HG03108 (cell line): ENCODE measurements around the gene CCDC137.

Experiments
- ATAC-seq: cut with Tn5 transposase; IDR thresholded peaks from one replicate; pipeline ENCODE4 v1.9.1; 2021; ENCODE audit warnings: moderate library complexity; ENCODE audit not compliant: unreplicated experiment

Gene CCDC137

GRCh38 chr17:81714412-81715106, 48.0 kb downstream of the CCDC137 start:
- ATAC-seq = no peak

GRCh38 chr17:81715107-81715871, 48.8 kb downstream of the CCDC137 start:
- no peak for ATAC-seq

GRCh38 chr17:81715872-81716673, 49.5 kb downstream of the CCDC137 start:
- ATAC-seq = no peak

DNA sequence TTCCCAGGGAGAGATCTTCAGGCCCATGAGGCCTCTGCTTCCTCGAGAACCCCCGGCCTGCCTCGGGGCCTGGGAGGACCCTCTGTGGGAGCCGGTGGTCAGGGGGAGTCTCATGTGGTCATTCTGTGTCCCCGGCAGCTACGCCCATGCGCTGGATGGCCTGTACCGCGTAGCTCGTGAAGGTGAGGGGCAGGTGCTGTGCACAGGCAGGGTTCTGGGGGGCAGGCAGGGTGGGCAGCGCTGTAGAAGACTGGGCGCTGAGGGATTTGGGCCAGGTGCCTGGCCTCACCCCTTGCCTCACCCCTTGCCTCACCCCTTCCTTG, 50.1 kb downstream of the CCDC137 start:
- no peak for ATAC-seq

- no peak for ATAC-seq
These were observed 50.7 kb downstream of the CCDC137 start for GRCh38 chr17:81717049-81717765.

DNA sequence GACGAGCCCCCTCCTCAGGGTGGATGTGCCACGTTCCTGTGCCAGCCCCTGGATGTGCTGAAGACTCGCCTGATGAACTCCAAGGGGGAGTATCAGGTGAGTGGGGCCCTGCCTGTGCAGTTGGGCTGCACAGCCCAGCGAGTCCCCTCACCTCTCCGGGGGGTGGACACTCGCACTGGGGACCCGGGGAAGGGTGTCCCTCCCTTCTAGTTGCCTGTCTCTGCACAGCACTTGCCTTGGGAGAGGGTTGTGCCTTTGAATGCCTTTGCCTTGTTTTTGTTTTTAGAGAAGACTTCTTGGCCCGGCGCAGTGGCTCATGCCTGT, 51.2 kb downstream of the CCDC137 start:
- ATAC-seq = no peak

- no peak for ATAC-seq
These were observed 53.1 kb downstream of the CCDC137 start for GRCh38 chr17:81719410-81720266.

- ATAC-seq = no peak
These were observed 53.9 kb downstream of the CCDC137 start for GRCh38 chr17:81720267-81721071.

DNA sequence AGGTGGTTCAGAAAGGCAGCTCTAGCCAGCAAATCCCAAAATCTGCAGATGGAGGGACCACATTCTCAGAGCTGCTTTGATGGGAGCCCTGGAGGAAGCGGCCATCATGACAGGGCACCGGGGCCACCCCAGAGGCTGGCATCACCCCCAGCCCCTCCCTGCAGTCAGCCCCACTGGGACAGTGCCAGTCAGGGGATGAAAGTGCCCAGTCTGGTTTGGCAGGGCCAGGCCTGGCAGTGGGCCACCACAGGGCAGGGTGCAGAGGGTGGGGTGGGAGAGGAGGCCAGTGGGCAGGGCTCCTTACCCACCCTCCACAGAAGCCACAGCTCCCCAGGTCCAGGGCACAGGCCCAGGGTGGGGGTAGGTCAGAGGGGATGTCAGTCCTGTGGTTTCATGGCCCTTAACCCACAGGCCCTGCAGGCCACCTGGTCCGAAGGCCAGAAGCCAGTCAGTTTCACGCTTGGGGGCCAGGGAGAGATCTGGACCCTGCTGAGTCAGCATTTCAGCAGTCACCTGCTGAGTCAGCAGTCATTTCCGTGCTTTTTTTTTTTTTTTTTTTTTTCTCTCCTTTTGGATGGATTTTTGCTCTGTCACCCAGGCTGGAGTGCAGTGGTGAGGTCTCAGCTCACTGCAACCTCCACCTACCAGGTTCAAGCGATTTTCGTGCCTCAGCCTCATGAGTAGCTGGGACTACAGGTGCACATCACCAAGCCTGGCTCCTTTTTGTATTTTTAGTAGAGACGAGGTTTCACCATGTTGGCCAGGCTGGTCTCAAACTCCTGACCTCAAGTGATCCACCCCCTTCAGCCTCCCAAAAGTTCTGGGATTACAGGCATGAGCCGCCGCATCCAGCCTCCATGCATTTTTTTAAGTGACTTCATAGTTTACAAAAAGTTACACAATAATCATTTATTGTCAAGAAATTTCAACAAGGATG, 55.9 kb downstream of the CCDC137 start:
- ATAC-seq = no peak
